PC-3 (cell line): ENCODE results near the gene OBSL1.

Experiments used
- CTCF ChIP-seq: fragments of 300-600 bp; sonication (generic); conservative IDR thresholded peaks from 2 replicates; pipeline ENCODE4 v1.5.1; 2017; ENCODE audit warnings: antibody characterized with exemption, low read depth, mild to moderate bottlenecking, low read length
- EZH2 ChIP-seq: fragments of 300-600 bp; sonication (generic); IDR thresholded peaks from one replicate; pipeline ENCODE4 v1.6.1; 2017; ENCODE audit warnings: antibody characterized with exemption, mild to moderate bottlenecking, low read length; ENCODE audit not compliant: unreplicated experiment
- EZH2phosphoT487 ChIP-seq: fragments of 300-600 bp; sonication (generic); IDR thresholded peaks from 2 replicates; pipeline ENCODE4 v1.6.1; 2018; ENCODE audit warnings: mild to moderate bottlenecking, antibody characterized with exemption, low read length, borderline replicate concordance

GRCh38 chr2:219536425-219536824 is 34.9 kb downstream of the OBSL1 start:
- TF ChIP-seq EZH2, result no peak
- TF ChIP-seq CTCF, result no peak
- no peak for TF ChIP-seq EZH2phosphoT487
